Measurements from ENCODE around the gene PALM3.

- TF ChIP-seq POLR2AphosphoS5 (IDR thresholded peaks at IDR 0.05; ENCODE audit: low read depth, low read length) (no peak), REST (IDR thresholded peaks at IDR 0.05; ENCODE audit: insufficient read depth in 1 of 2, low read depth in 2 of 2, low read length in 2 of 2) (no peak)
Measured at GRCh38 chr19:14063105-14063504, 1.2 kb upstream of the PALM3 start.

Data from PFSK-1 (cell line).